Keratinocyte (primary cell): Measurements from ENCODE around the gene TGFBI. TPM values are rescaled to one million over a fixed set of nuclear protein-coding genes. Genes with fewer than 3 reads are reported as not detected.

Experiments
- DNase-seq: peaks from one replicate; pipeline ENCODE4 v3.0.0-alpha.2; 2011; ENCODE audit warnings: low read depth, missing footprints, low spot score
- FAIRE-seq: peaks from 2 replicates; lab custom pipeline; 2011; peaks lifted over from hg19 to GRCh38; lab: Jason Lieb, UNC
- H2AFZ ChIP-seq: 2 replicates; pipeline ENCODE4 v1.6.0; 2012; ENCODE audit warnings: low read length, control low read depth, inconsistent platforms; ENCODE audit not compliant: control insufficient read depth
- H3K27ac ChIP-seq: 2 replicates; pipeline ENCODE4 v1.5.1; 2011; ENCODE audit warnings: low read length; ENCODE audit not compliant: control insufficient read depth, insufficient read depth
- H3K27me3 ChIP-seq: 3 replicates; pipeline ENCODE4 v1.6.0; 2011; ENCODE audit warnings: low read length; ENCODE audit not compliant: control insufficient read depth, insufficient read depth; ENCODE audit errors: extremely low read depth
- H3K36me3 ChIP-seq, 2 experiments: 2 replicates in 1 of 2; 3 replicates in 1 of 2; pipeline ENCODE4 v1.5.1; 2011; ENCODE audit warnings: low read length in 2 of 2, mild to moderate bottlenecking in 1 of 2; ENCODE audit not compliant: control insufficient read depth in 2 of 2, insufficient read depth in 2 of 2; ENCODE audit errors: extremely low read depth in 1 of 2
- H3K4me1 ChIP-seq: 3 replicates; pipeline ENCODE4 v1.5.1; 2011; ENCODE audit warnings: low read length; ENCODE audit not compliant: control insufficient read depth, insufficient read depth; ENCODE audit errors: extremely low read depth
- H3K4me2 ChIP-seq: 3 replicates; pipeline ENCODE4 v1.6.0; 2011; ENCODE audit warnings: low read depth, low read length; ENCODE audit not compliant: control insufficient read depth, insufficient read depth; ENCODE audit errors: extremely low read depth
- H3K4me3 ChIP-seq, 3 experiments: fragments of 200-600 bp in 1 of 3; sonication (generic) in 1 of 3; 2 replicates in 2 of 3; 3 replicates in 1 of 3; pipeline ENCODE4 v1.5.1; 2011 to 2016; ENCODE audit warnings: low read length in 3 of 3, mild to moderate bottlenecking in 3 of 3, control low read depth in 2 of 3, inconsistent platforms in 1 of 3, low read depth in 1 of 3, mixed read lengths in 1 of 3, mixed run types in 1 of 3, moderate library complexity in 1 of 3; ENCODE audit not compliant: control insufficient read depth in 2 of 3, insufficient read depth in 2 of 3; ENCODE audit errors: extremely low read depth in 1 of 3
- H3K79me2 ChIP-seq: 2 replicates; pipeline ENCODE4 v1.6.0; 2012; ENCODE audit warnings: low read length; ENCODE audit not compliant: control insufficient read depth, insufficient read depth
- H3K9ac ChIP-seq: 3 replicates; pipeline ENCODE4 v1.6.0; 2011; ENCODE audit warnings: low read length; ENCODE audit not compliant: control insufficient read depth, insufficient read depth; ENCODE audit errors: extremely low read depth
- H3K9me1 ChIP-seq: 3 replicates; pipeline ENCODE4 v1.6.0; 2011; ENCODE audit warnings: low read length; ENCODE audit not compliant: control insufficient read depth, insufficient read depth; ENCODE audit errors: extremely low read depth
- H3K9me3 ChIP-seq: 2 replicates; pipeline ENCODE4 v1.5.1; 2012; ENCODE audit warnings: low read depth, low read length; ENCODE audit not compliant: control insufficient read depth
- H4K20me1 ChIP-seq: 3 replicates; pipeline ENCODE4 v1.6.0; 2011; ENCODE audit warnings: low read length; ENCODE audit not compliant: control insufficient read depth, insufficient read depth; ENCODE audit errors: extremely low read depth
- EZH2 ChIP-seq: IDR thresholded peaks from one replicate; pipeline ENCODE4 v1.6.1; 2012; ENCODE audit warnings: inconsistent platforms, mild to moderate bottlenecking, low read length, moderate library complexity
- dilution Hi-C: fragments of 300-500 bp; cut with MboI; formaldehyde crosslinking; loops from one replicate; pipeline ENCODE4 v1.7.0; 2020; ENCODE audit warnings: low sequenced_read_pairs; ENCODE audit not compliant: extremely low pct_ligation_motif_present
- polyA plus RNA-seq, 5 experiments: library from polyadenylated mRNA; depleted of rRNA in 3 of 5; stranded (reverse) in 3 of 5; stranded (forward) in 1 of 5; unstranded in 1 of 5; fragments of >200 nt; gene quantifications; 1 replicate in 1 of 5; 2 replicates in 3 of 5; 3 replicates in 1 of 5; pipeline versions ENCODE4 v1.2.1 to v1.2.3, GENCODE V29; 2011 to 2012; ENCODE audit warnings: missing spikeins in 2 of 5, low read depth in 1 of 5, low replicate concordance in 1 of 5
- TF ChIP-seq, protein P1 (sequence below), 3 experiments: IDR thresholded peaks in 1 of 3; conservative IDR thresholded peaks in 1 of 3; optimal IDR thresholded peaks in 1 of 3; 2 replicates in 2 of 3; 3 replicates in 1 of 3; pipeline versions ENCODE3 to v1.5.1; 2011; ENCODE audit warnings: low read length in 3 of 3, mild to moderate bottlenecking in 3 of 3, moderate library complexity in 2 of 3, control low read depth in 1 of 3, inconsistent platforms in 1 of 3; ENCODE audit not compliant: insufficient read depth in 2 of 3; ENCODE audit errors: extremely low read depth in 1 of 3

Gene TGFBI
- polyA plus RNA-seq, 1 donor (not counting 4 experiments of a cell fraction or from before 2014, with no cell fraction given): 270 TPM

DNA sequence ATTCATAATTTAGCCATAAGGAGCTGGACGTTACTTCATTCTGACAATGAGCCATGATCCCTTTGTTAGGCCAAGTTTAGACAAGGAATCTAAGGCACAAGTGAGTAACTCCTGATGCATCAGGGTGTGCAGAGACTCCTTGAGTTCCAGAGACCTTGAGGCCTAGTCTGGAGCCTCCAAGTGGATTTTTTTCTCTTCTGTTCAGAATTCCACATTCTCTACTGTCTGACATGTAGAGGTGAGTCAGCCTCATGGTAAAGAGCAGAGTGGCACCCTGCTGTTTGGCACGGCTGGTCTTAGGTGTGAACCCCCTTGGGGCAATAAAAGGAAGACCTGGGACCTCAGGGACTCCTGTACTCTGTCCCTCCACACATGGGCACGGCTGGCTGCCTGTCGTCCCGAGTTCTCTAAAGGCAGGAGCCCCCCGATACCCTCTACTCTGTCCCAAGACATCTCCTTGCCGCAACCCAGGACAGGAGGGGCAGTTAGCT is 22.0 kb upstream of the TGFBI start:
- Histone ChIP-seq H3K9ac (peak overlapping the region; percentile 22), H3K27me3 (no peaks in the 10 kb centered on the region), H3K9me1 (no peaks in the 10 kb centered on the region), H2AFZ (no peak overlapping the region), H3K9me3 (no peaks in the 10 kb centered on the region), H3K36me3 (no peaks in the 10 kb centered on the region), H3K4me3 (no peak overlapping the region), H3K4me1 (peaks cover 59% of the 10 kb centered on the region), H3K79me2 (no peaks in the 10 kb centered on the region), H3K4me2 (peak overlapping the region; percentile 15), H3K27ac (peak overlapping the region; percentile 80), H4K20me1 (no peaks in the 10 kb centered on the region)
- peak; percentile 97 for FAIRE-seq
- dilution Hi-C loops: no loop called here
- TF ChIP-seq EZH2: no peak
- TF ChIP-seq, protein P1, sequence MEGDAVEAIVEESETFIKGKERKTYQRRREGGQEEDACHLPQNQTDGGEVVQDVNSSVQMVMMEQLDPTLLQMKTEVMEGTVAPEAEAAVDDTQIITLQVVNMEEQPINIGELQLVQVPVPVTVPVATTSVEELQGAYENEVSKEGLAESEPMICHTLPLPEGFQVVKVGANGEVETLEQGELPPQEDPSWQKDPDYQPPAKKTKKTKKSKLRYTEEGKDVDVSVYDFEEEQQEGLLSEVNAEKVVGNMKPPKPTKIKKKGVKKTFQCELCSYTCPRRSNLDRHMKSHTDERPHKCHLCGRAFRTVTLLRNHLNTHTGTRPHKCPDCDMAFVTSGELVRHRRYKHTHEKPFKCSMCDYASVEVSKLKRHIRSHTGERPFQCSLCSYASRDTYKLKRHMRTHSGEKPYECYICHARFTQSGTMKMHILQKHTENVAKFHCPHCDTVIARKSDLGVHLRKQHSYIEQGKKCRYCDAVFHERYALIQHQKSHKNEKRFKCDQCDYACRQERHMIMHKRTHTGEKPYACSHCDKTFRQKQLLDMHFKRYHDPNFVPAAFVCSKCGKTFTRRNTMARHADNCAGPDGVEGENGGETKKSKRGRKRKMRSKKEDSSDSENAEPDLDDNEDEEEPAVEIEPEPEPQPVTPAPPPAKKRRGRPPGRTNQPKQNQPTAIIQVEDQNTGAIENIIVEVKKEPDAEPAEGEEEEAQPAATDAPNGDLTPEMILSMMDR (optimal IDR thresholded peaks at IDR 0.05 in 1 of 3, IDR thresholded peaks at IDR 0.05 in 1 of 3, conservative IDR thresholded peaks at IDR 0.05 in 1 of 3; ENCODE audit: extremely low read depth in 1 of 3, insufficient read depth in 2 of 3, low read length in 3 of 3): no peak
- peak; percentile 95 for DNase-seq

DNA sequence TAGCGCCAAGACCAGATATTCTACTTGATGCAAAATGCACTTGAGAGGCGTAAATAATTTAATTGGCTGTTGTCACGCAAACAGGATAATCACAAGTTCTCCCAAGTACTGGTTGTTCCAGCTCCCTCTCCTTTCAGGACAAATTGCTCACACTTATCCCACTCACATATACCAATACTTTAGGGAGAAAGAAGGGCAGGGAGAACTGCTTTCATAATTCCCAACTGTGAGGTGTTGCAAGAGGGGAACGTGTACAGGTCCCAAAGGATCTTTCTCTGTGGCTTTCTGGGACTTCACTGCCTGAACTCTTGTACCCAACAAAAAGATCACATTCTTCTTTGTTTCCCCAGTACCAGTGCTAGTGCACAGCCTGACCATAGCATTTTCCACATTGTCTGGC is 21.5 kb upstream of the TGFBI start:
- Histone ChIP-seq H3K27me3 (no peaks in the 10 kb centered on the region), H4K20me1 (no peaks in the 10 kb centered on the region), H3K4me3 (no peak overlapping the region), H3K79me2 (no peaks in the 10 kb centered on the region), H3K9me3 (no peaks in the 10 kb centered on the region), H3K36me3 (no peaks in the 10 kb centered on the region), H3K4me2 (peak overlapping the region; percentile 15), H3K4me1 (peaks cover 63% of the 10 kb centered on the region), H2AFZ (peak overlapping the region; percentile 16), H3K9ac (peak overlapping the region; percentile 22), H3K27ac (peak overlapping the region; percentile 80), H3K9me1 (no peaks in the 10 kb centered on the region)
- FAIRE-seq (peak; percentile 43), DNase-seq (no peak)
- dilution Hi-C loops: no loop called here
- TF ChIP-seq, protein P1 (optimal IDR thresholded peaks at IDR 0.05 in 1 of 3, IDR thresholded peaks at IDR 0.05 in 1 of 3, conservative IDR thresholded peaks at IDR 0.05 in 1 of 3; ENCODE audit: extremely low read depth in 1 of 3, insufficient read depth in 2 of 3, low read length in 3 of 3): no peak
- TF ChIP-seq EZH2: no peak
